A549 (cell line): ENCODE measurements around the gene EHBP1. TPM values are rescaled to one million over a fixed set of nuclear protein-coding genes. Genes with fewer than 3 reads are reported as not detected.

Experiments used
- ATAC-seq, 2 experiments: fragments of 200-7000 bp in 1 of 2; fragments of >200 bp in 1 of 2; cut with Nextera tagmentation in 1 of 2; cut with Tn5 transposase in 1 of 2; 3 replicates each; pipeline versions ENCODE4 v1.8.0 to v1.9.1; 2018 to 2020; ENCODE audit warnings: mild to moderate bottlenecking in 1 of 2, moderate library complexity in 1 of 2
- CTCF ChIA-PET: fragments of 300-600 bp; sonication (Branson Sonifier 250); formaldehyde crosslinking; extraction: SDS; loops from one replicate; lab custom pipeline; 2021; ENCODE audit warnings: antibody characterized with exemption, inconsistent platforms; lab: Yijun Ruan, JAX
- POLR2A ChIA-PET: fragments of 350-600 bp; formaldehyde crosslinking; extraction: SDS; loops from one replicate; lab custom pipeline; 2021; ENCODE audit warnings: antibody characterized with exemption, inconsistent platforms; lab: Yijun Ruan, JAX
- DNase-seq, 2 experiments: peaks; one replicate each; pipeline versions ENCODE4 v3.0.0 to v3.0.0-alpha.2; 2011 to 2016; ENCODE audit warnings: low read depth in 1 of 2, low spot score in 1 of 2
- FAIRE-seq: peaks from 2 replicates; lab custom pipeline; 2011; peaks lifted over from hg19 to GRCh38; lab: Jason Lieb, UNC
- H3K27ac ChIP-seq, 2 experiments: fragments of >200 bp; sonication (Bioruptor Twin); formaldehyde crosslinking; 3 replicates each; pipeline ENCODE4 v1.5.1; 2016 to 2017
- H3K4me1 ChIP-seq: fragments of >200 bp; sonication (Bioruptor Twin); formaldehyde crosslinking; 3 replicates; pipeline ENCODE4 v1.6.1; 2016
- H3K4me2 ChIP-seq: fragments of >200 bp; sonication (Bioruptor Twin); formaldehyde crosslinking; 3 replicates; pipeline ENCODE4 v1.6.1; 2016
- H3K4me3 ChIP-seq: fragments of >200 bp; sonication (Bioruptor Twin); formaldehyde crosslinking; 3 replicates; pipeline ENCODE4 v1.5.1; 2016
- H3K9me3 ChIP-seq: fragments of >200 bp; sonication (Bioruptor Twin); formaldehyde crosslinking; 3 replicates; pipeline ENCODE4 v1.6.1; 2016
- BHLHE40 ChIP-seq: IDR thresholded peaks from 2 replicates; pipeline ENCODE4 v1.6.1; 2012; ENCODE audit warnings: low read depth, low read length, inconsistent platforms
- CBX2 ChIP-seq: fragments of 200-600 bp; sonication (generic); IDR thresholded peaks from 2 replicates; pipeline ENCODE4 v1.6.1; 2016; ENCODE audit warnings: low read depth, mild to moderate bottlenecking, borderline replicate concordance
- CEBPB ChIP-seq, 2 experiments: fragments of >200 bp in 1 of 2; sonication (Bioruptor Twin) in 1 of 2; formaldehyde crosslinking in 1 of 2; IDR thresholded peaks; 2 replicates each; pipeline ENCODE4 v1.6.1; 2012 to 2016
- CHD2 ChIP-seq: fragments of 150-350 bp; IDR thresholded peaks from 2 replicates; pipeline ENCODE4 v1.6.1; 2014; ENCODE audit warnings: low read length; ENCODE audit not compliant: partially characterized antibody
- CHD4 ChIP-seq: fragments of 200-600 bp; sonication (generic); IDR thresholded peaks from 2 replicates; pipeline ENCODE4 v1.6.1; 2016; ENCODE audit warnings: antibody characterized with exemption, mild to moderate bottlenecking, borderline replicate concordance
- E2F6 ChIP-seq: IDR thresholded peaks from 2 replicates; pipeline ENCODE4 v1.6.1; 2012; ENCODE audit warnings: low read depth, borderline replicate concordance
- EHF ChIP-seq: fragments of 250-450 bp; sonication (Bioruptor Pico); IDR thresholded peaks from 2 replicates; pipeline ENCODE4 v1.5.0; 2020; ENCODE audit warnings: mild to moderate bottlenecking
- EHMT2 ChIP-seq: fragments of 200-600 bp; sonication (generic); IDR thresholded peaks from 2 replicates; pipeline ENCODE4 v1.6.1; 2016; ENCODE audit warnings: antibody characterized with exemption, low read depth, mild to moderate bottlenecking, moderate library complexity
- FOSB ChIP-seq: fragments of 250-450 bp; sonication (Bioruptor Pico); IDR thresholded peaks from 2 replicates; pipeline ENCODE4 v1.5.0; 2020; ENCODE audit warnings: mild to moderate bottlenecking, moderate library complexity
- GATA3 ChIP-seq: IDR thresholded peaks from 2 replicates; pipeline ENCODE4 v1.6.1; 2012; ENCODE audit warnings: borderline replicate concordance
- HOXA7 ChIP-seq: fragments of 250-450 bp; sonication (Bioruptor Pico); IDR thresholded peaks from 2 replicates; pipeline ENCODE4 v1.5.0; 2020; ENCODE audit warnings: mild to moderate bottlenecking, moderate library complexity
- JUN ChIP-seq, 2 experiments: fragments of >200 bp; sonication (Bioruptor Twin); formaldehyde crosslinking; IDR thresholded peaks; 2 replicates in 1 of 2; 3 replicates in 1 of 2; pipeline ENCODE4 v1.6.1; 2016 to 2017
- KDM1A ChIP-seq: fragments of 200-600 bp; sonication (generic); IDR thresholded peaks from 2 replicates; pipeline ENCODE4 v1.6.1; 2016; ENCODE audit warnings: low read depth, mild to moderate bottlenecking
- MAFK ChIP-seq: fragments of 450-650 bp; IDR thresholded peaks from 2 replicates; pipeline ENCODE4 v1.6.1; 2014; ENCODE audit not compliant: partially characterized antibody
- NR3C1 ChIP-seq: fragments of >200 bp; sonication (Bioruptor Twin); formaldehyde crosslinking; IDR thresholded peaks from 3 replicates; pipeline ENCODE4 v1.6.1; 2017
- POLR2AphosphoS2 ChIP-seq: conservative IDR thresholded peaks from 2 replicates; pipeline ENCODE4 v1.6.1; 2012; ENCODE audit warnings: low read length, improper control_type of control experiment, inconsistent platforms
- RAD21 ChIP-seq, 2 experiments: fragments of >200 bp in 1 of 2; sonication (Bioruptor Twin) in 1 of 2; formaldehyde crosslinking in 1 of 2; IDR thresholded peaks in 1 of 2; conservative IDR thresholded peaks in 1 of 2; 2 replicates in 1 of 2; 3 replicates in 1 of 2; pipeline ENCODE4 v1.6.1; 2012 to 2018; ENCODE audit warnings: inconsistent platforms in 1 of 2
- RARB ChIP-seq: fragments of 250-450 bp; sonication (Bioruptor Pico); IDR thresholded peaks from 2 replicates; pipeline ENCODE4 v1.8.0; 2021; ENCODE audit warnings: mild to moderate bottlenecking, moderate library complexity
- SMC3 ChIP-seq: fragments of >200 bp; sonication (Bioruptor Twin); formaldehyde crosslinking; IDR thresholded peaks from 3 replicates; pipeline ENCODE4 v1.6.1; 2018; ENCODE audit warnings: inconsistent platforms
- TFCP2L1 ChIP-seq: fragments of 250-450 bp; sonication (Bioruptor Pico); IDR thresholded peaks from 2 replicates; pipeline ENCODE4 v1.5.0; 2021; ENCODE audit warnings: mild to moderate bottlenecking
- TP53 ChIP-seq: fragments of 250-450 bp; sonication (Bioruptor Pico); IDR thresholded peaks from 2 replicates; pipeline ENCODE4 v1.5.0; 2021; ENCODE audit warnings: mild to moderate bottlenecking, moderate library complexity
- ZC3H11A ChIP-seq: fragments of 450-650 bp; IDR thresholded peaks from 2 replicates; pipeline ENCODE4 v1.6.1; 2014; ENCODE audit warnings: antibody characterized with exemption, mild to moderate bottlenecking
- ZSCAN20 ChIP-seq: fragments of 250-450 bp; sonication (Bioruptor Pico); IDR thresholded peaks from 2 replicates; pipeline ENCODE4 v1.8.0; 2022; ENCODE audit warnings: mild to moderate bottlenecking, moderate library complexity
- WGBS: methylation state at CpG from one replicate; pipeline ENCODE4 v1.1.6; 2017; ENCODE audit errors: missing lambda C conversion rate; 5-methylcytosine and 5-hydroxymethylcytosine counted together
- polyA plus RNA-seq, 4 experiments: library from polyadenylated mRNA; depleted of rRNA in 3 of 4; stranded (reverse); fragments of >200 nt; fragmentation: RNase III in 1 of 4; extraction: RNeasy Plus Mini Kit Qiagen cat#74134 plus additional on column Dnase treatment in 1 of 4; gene quantifications; 2 replicates in 3 of 4; 3 replicates in 1 of 4; pipeline ENCODE4 v1.2.3, GENCODE V29; 2011 to 2017
- TF ChIP-seq, protein P1 (sequence below): fragments of >200 bp; sonication (Bioruptor Twin); formaldehyde crosslinking; IDR thresholded peaks from 3 replicates; pipeline ENCODE4 v1.6.1; 2016
- TF ChIP-seq, protein P2 (sequence below): fragments of >200 bp; sonication (Bioruptor Twin); formaldehyde crosslinking; IDR thresholded peaks from 3 replicates; pipeline ENCODE4 v1.5.1; 2016

The EHBP1 gene
- polyA plus RNA-seq, 2 of the 4 experiments (the other 2 are of a cell fraction): 65.7 to 204 TPM

DNA sequence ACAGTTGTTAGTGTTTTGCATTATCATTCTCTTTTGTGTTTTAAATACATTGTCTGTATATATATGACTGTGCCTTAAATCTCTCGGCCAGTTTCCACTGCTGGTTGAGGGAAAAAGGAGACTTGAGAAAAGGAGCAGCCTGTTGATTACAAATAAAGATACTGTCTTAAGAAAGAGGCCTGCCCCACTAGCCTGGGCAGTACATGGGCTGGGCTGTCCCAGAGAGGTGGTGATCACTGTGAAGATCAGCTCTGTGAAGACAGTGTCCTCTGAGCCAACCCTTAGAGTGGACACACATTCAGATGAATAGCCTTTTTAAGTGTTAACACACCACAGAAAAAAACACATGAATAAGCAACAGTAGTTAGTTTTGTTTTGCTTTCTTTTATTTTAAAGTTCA is 335.1 kb downstream of the EHBP1 start:
- Histone ChIP-seq H3K4me3 (no peak overlapping the region), H3K4me2 (no peak overlapping the region), H3K4me1 (peaks cover 7% of the 10 kb centered on the region; the same call in 1 of the 3 replicates), H3K9me3 (no peaks in the 10 kb centered on the region), H3K27ac (no peak overlapping the region)
- ChIA-PET CTCF (no interaction called here), POLR2A (no interaction called here)
- 96% methylated on average over 1 of the region's 1 CpG for WGBS
- FAIRE-seq (no peak), ATAC-seq (peak; percentile 50 to 51; a peak in 3 of 6 replicates), DNase-seq (no peak)
- TF ChIP-seq TP53 (CRISPR knock-in tag) (no peak), GATA3 (no peak), HOXA7 (CRISPR knock-in tag) (no peak), CEBPB (IDR thresholded peaks at IDR 0.05) (no peak)
- TF ChIP-seq, all 56 proteins: peak for 0

GRCh38 chr2:63041592-63041991 is 336.1 kb downstream of the EHBP1 start:
- H3K9me3 ChIP-seq: no peaks in the 10 kb centered on the region
- ChIA-PET POLR2A (no interaction called here), CTCF (no interaction called here)
- DNase-seq (no peak), ATAC-seq (no peak), FAIRE-seq (peak; percentile 68)
- H3K27ac ChIP-seq: no peak overlapping the region; a peak in 1 of 6 replicates
- no peak for TF ChIP-seq GATA3
- no peak for TF ChIP-seq CBX2
- TF ChIP-seq TFCP2L1 (CRISPR knock-in tag): no peak
- TF ChIP-seq RAD21 (conservative IDR thresholded peaks at IDR 0.05 in 1 of 2, IDR thresholded peaks at IDR 0.05 in 1 of 2): no peak
- no peak for TF ChIP-seq EHMT2
- TF ChIP-seq CEBPB (IDR thresholded peaks at IDR 0.05): no peak
- TF ChIP-seq FOSB: no peak
- TF ChIP-seq ZC3H11A: no peak
- no peak for TF ChIP-seq E2F6
- no peak for TF ChIP-seq SMC3
- TF ChIP-seq, protein P1, sequence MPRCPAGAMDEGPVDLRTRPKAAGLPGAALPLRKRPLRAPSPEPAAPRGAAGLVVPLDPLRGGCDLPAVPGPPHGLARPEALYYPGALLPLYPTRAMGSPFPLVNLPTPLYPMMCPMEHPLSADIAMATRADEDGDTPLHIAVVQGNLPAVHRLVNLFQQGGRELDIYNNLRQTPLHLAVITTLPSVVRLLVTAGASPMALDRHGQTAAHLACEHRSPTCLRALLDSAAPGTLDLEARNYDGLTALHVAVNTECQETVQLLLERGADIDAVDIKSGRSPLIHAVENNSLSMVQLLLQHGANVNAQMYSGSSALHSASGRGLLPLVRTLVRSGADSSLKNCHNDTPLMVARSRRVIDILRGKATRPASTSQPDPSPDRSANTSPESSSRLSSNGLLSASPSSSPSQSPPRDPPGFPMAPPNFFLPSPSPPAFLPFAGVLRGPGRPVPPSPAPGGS: no peak
- no peak for TF ChIP-seq NR3C1
- TF ChIP-seq TP53 (CRISPR knock-in tag): no peak
- TF ChIP-seq RARB: no peak
- H3K4me2 ChIP-seq: no peak overlapping the region
- no peak overlapping the region for H3K4me3 ChIP-seq
- WGBS: 96% methylated on average over 1 of the region's 1 CpG
- H3K4me1 ChIP-seq: peaks cover 7% of the 10 kb centered on the region; the same call in 1 of the 3 replicates

DNA sequence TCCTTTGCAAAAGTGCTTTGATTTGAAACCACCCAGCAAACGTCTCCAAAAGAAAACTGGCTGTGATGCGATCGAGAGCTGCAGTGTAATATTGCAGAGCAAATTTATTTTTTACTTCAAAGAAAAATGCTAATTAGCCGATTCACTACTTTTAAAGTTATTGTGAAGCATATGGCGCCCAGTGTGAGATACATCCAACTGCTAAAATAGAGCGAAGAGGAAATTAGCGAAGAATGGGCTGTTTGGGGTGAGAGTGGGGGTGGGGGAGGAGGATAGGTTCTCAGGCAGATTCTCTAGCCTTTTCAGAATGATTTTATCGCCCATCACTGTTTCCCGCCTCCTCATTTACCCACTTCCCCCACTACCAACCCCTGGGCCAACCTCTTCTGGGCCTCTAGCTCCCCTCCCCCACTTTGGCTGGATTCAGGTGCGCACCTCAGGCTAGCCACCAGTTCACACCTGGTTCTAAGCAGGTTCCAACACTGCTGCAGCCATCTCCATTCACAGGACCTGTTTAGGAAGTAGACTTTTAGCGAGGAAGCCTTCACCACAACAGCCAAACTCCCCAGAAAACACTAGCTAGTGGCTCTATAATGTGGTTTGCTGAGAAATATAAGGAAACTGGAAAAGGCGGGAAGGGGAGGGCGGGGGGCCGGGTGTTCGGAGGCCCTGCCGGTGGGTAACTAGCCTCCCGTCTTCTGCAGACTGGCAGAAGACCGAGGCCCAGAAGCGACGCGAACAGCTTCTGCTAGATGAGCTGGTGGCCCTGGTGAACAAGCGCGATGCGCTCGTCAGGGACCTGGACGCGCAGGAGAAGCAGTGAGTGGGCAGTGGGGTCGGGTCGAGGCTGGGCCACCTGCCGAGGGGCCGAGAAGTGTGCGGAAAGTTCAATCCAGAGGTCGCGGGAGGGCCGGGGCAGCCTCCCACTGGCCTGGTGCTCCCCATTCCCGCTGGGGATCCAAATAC is 339.1 kb downstream of the EHBP1 start:
- TF ChIP-seq CHD4 (no peak), CBX2 (no peak), KDM1A (no peak), JUN (IDR thresholded peaks at IDR 0.05) (no peak), EHMT2 (no peak), RARB (no peak), EHF (no peak), CHD2 (no peak), BHLHE40 (no peak), MAFK (no peak), GATA3 (no peak), POLR2AphosphoS2 (no peak), ZSCAN20 (CRISPR knock-in tag) (no peak)
- TF ChIP-seq, protein P2, sequence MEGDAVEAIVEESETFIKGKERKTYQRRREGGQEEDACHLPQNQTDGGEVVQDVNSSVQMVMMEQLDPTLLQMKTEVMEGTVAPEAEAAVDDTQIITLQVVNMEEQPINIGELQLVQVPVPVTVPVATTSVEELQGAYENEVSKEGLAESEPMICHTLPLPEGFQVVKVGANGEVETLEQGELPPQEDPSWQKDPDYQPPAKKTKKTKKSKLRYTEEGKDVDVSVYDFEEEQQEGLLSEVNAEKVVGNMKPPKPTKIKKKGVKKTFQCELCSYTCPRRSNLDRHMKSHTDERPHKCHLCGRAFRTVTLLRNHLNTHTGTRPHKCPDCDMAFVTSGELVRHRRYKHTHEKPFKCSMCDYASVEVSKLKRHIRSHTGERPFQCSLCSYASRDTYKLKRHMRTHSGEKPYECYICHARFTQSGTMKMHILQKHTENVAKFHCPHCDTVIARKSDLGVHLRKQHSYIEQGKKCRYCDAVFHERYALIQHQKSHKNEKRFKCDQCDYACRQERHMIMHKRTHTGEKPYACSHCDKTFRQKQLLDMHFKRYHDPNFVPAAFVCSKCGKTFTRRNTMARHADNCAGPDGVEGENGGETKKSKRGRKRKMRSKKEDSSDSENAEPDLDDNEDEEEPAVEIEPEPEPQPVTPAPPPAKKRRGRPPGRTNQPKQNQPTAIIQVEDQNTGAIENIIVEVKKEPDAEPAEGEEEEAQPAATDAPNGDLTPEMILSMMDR: no peak
- H3K4me1 ChIP-seq: peaks cover 10% of the 10 kb centered on the region; the same call in 1 of the 3 replicates
- ChIA-PET CTCF (interaction anchor here (0.6 kb wide), 1 partner anchor 812 kb away, joined by 3 read pairs; no protein-coding TSS in a partner anchor), POLR2A (no interaction called here)
- no peak overlapping the region for H3K27ac ChIP-seq
- FAIRE-seq (no peak), ATAC-seq (no peak), DNase-seq (no peak)
- H3K9me3 ChIP-seq: no peaks in the 10 kb centered on the region
- WGBS: 93% methylated on average over 35 of the region's 36 CpGs
- no peak overlapping the region for H3K4me3 ChIP-seq
- no peak overlapping the region for H3K4me2 ChIP-seq
